ENCODE data around the gene LRRC28. TPM values are rescaled to one million over a fixed set of nuclear protein-coding genes. Genes with fewer than 3 reads are reported as not detected.
A peak's percentile ranks its signal among the peaks of the same experiment; 100 is the strongest.

LRRC28 gene
- total RNA-seq, 1 donor from 2014 or later, result 24.6 TPM

DNA sequence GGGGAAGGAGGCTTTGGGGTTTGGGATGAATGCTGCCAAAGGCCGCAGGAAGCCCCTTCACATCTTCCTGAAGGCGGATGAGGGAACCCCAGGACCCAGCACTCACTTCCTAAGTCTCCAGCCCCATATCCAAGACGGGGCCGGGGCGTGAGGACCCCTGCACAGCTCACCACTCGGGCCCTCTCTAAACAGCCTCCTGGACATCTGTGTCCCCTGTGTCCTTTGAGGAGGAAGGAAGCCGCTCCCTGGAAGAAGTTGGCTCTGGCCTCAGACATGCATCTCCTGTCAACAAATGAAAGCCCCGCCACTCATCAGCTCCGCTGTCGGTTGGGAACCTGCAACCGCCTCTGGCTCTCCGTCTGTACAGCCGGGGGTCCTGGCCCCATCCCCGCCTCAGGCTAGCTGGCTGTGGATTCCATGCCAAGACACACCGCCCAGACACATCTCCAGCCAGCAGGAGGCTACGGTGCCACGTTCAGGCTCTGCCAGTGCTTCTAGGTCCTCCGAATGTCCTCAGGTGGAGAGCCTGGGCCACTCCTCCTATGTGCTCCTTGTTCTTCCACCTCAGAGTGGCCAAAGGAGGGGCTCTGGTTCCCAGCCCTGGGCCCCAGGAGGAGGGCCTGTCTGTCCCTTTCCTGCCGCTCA is 174.5 kb downstream of the LRRC28 start:
- DNase-seq (ENCODE audit: low spot score) (peak; percentile 57), ATAC-seq (peak; percentile 27)
- intact Hi-C loops (cut with DNase I), result no loop called here

DNA sequence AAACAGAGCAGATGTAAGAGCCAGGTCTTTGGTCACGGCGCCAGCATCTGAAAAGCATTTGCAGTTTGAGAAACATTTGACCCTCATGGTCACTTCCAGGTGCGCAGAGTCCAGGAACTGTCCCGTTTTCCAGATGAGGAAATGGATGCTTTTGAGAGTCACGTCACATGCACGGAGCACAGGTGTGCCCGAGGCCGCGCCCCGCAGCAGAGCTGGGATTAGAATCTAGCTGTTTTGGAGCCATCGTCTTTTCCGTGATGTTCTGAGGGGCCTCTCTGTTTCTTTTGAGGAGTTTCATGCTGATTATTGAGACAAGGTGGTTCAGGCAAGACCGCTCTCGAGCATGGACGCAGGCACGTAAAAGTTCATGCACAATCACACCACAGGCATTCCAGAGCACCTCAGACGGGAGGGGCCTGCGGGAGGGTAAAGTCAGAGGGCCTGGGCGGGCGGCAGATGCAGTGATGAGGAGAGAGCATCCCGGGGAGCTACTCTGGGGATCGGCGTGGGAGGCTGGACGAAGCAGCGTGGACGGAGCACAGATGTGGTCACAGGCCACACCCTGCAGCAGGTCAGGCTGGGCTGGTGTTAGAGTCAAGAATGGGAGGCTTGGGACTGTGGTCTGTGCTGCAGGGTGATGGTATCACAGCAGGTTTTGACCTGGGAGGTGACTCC is 175.3 kb downstream of the LRRC28 start:
- DNase-seq (ENCODE audit: low spot score) (peak; percentile 40), ATAC-seq (no peak)
- intact Hi-C loops (cut with DNase I), result no loop called here

- intact Hi-C loops (cut with DNase I), result no loop called here
- ATAC-seq, result no peak
- DNase-seq (ENCODE audit: low spot score), result peak; percentile 30
Measured at GRCh38 chr15:99427210-99427609, 175.9 kb downstream of the LRRC28 start.

DNA sequence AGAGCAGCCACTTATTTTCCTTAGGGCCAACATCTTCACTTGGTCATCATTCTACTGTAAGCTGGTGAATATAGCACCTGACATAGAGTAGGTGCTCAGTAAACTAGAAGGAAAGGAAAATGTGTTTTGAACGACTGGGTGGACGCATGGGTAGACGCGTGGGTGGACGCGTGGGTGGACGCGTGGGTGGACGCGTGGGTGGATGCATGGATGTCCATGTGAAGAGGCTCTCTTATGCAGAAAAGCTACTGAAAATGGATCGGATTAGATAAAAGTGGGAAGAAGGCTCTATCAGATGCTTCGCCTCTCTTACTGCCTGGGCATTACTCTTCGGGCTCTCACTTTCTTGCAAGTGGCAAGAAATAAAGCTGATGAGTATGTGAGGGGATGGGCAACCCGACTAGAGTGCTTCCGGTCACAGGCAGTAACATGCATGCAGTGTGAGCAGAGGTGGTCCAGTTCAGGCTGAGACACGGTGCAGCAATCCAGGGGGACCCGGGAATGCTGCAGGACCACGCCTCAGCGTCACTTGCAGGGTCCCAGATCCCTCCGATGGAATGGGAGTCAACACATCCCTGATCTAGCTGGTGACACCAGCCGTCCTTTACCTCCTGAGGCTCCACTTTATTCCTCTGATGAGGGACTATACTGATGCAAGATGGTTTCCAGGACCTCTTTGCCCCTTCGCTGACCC is 176.5 kb downstream of the LRRC28 start:
- ATAC-seq (no peak), DNase-seq (ENCODE audit: low spot score) (peak; percentile 53)
- intact Hi-C loops (cut with DNase I), result no loop called here

DNA sequence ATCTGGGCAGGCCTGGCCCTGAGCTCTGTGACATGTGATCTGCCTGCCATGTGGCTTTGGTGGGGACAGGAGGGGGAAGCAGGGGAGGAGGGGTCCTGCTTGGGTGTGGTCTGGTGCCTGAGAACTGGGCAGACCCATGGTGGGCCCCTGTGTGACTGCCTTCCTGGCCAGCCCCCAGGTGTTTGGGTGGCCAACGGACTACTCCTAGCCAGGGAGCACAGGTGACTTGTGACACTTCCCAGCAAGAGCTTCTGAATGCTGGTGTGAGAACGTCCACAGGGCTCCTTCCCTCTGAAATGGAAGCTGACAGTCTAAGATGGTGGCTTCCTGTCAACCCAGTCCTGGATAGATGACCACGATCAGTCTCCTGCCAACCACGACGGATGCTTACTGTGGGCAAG is 178.4 kb downstream of the LRRC28 start:
- ATAC-seq (no peak), DNase-seq (ENCODE audit: low spot score) (peak; percentile 49)
- intact Hi-C loops (cut with DNase I), result no loop called here

GRCh38 chr15:99430881-99431401 is 179.7 kb downstream of the LRRC28 start:
- DNase-seq (ENCODE audit: low spot score) (peak; percentile 49), ATAC-seq (no peak)
- intact Hi-C loops (cut with DNase I), result no loop called here

DNA sequence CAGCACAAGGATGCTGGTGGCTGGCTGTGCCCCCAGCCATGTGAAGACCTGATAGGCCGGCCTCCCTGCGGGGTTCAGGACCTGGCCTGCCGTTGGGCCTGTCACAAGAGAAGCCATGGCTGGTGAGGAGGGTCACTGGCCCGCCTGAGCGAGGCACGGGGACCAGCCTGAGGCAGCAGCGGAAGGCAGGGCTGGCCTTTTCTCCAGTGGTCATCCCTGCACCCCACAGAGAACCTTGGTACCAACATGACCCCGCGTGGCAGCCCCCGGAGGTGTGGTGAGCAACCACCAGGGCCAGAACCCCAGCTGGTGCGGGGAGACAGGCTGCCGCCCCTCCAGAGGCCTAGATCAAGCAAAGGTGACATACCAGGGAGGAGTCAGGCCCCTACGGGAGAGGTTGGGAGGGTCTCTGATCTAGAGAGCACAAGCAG is 180.4 kb downstream of the LRRC28 start:
- ATAC-seq (no peak), DNase-seq (ENCODE audit: low spot score) (peak; percentile 48)
- intact Hi-C loops (cut with DNase I), result no loop called here

- DNase-seq (ENCODE audit: low spot score) (peak; percentile 44), ATAC-seq (no peak)
- intact Hi-C loops (cut with DNase I), result no loop called here
Measured at GRCh38 chr15:99432271-99433025, 181.2 kb downstream of the LRRC28 start.

- peak; percentile 53 for DNase-seq (ENCODE audit: low spot score)
- intact Hi-C loops (cut with DNase I), result no loop called here
- no peak for ATAC-seq
Measured at GRCh38 chr15:99433026-99433756, 181.9 kb downstream of the LRRC28 start.

DNA sequence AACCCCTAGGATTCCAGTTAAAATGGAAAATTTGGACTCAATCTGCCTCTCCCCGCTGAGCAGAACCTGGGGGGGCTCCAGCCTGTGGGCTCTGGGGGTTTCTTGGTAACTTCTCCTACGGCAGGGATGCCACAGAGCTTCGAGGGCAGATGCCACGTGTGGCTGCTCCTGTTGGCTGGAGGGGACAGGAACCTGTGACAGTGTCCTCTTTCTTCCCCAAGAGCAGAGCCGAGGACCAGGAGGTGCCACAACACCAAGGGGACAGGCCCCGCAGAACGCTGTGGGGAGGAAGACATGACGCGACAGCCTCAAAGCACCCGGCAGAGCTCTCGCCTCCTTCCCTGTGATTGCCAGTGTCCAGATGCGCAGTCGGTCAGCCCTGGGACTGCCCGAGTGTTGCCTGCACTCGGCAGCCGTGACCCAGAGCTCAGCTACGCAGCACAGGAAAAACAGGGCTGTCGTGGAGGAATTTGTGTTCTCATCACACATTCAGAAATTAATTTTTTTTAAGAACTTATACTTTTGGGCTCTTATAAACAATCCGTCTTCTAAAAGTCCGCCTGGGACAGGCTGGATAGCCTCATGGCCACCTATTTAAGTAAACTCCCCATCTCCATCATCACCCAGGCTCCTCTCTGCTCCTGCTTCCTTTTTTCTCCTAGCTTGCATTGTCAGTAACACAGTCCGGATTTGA is 182.6 kb downstream of the LRRC28 start:
- intact Hi-C loops (cut with DNase I), result no loop called here
- ATAC-seq (no peak), DNase-seq (ENCODE audit: low spot score) (peak; percentile 44)

DNA sequence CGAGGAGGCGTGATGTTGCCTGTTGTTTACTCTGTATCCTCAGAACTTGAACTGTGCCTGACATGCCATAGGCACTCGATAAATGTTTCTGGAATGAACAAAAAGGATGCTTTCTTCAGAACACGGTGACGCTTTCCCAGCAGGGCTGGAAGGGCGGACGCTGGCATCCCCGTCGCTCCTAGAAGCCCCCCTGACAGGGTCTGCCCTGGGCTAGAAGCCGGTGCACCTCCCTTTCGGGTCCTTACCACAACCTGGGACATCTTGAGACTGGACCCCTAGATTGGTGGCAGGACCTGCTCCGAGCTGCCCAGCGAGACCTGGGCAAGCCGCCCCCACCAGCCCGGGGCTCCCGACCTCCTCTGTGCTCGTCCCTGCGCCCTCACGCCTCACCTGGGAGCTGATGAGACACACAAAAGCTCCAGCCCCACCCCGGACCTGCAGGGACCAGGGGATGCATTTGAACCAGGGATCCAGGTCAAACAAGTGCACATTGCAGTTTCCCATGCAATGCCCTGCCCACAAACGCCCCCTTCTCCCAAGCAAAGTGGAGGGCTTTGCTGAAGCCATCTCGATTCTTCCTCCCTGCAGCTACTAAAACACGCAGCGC is 183.3 kb downstream of the LRRC28 start:
- intact Hi-C loops (cut with DNase I), result no loop called here

GRCh38 chr15:99435113-99435695 is 183.9 kb downstream of the LRRC28 start:
- no peak for ATAC-seq
- peak; percentile 52 for DNase-seq (ENCODE audit: low spot score)
- intact Hi-C loops (cut with DNase I), result no loop called here

More for the DNA sequence above, 183.3 kb downstream of the LRRC28 start:
- ATAC-seq (no peak), DNase-seq (ENCODE audit: low spot score) (peak; percentile 28)

- intact Hi-C loops (cut with DNase I), result no loop called here
- peak; percentile 42 for DNase-seq (ENCODE audit: low spot score)
- ATAC-seq, result no peak
Measured at GRCh38 chr15:99435877-99436541, 184.7 kb downstream of the LRRC28 start.

- ATAC-seq (no peak), DNase-seq (ENCODE audit: low spot score) (peak; percentile 51)
- intact Hi-C loops (cut with DNase I), result no loop called here
Measured at GRCh38 chr15:99436542-99437314, 185.4 kb downstream of the LRRC28 start.

DNA sequence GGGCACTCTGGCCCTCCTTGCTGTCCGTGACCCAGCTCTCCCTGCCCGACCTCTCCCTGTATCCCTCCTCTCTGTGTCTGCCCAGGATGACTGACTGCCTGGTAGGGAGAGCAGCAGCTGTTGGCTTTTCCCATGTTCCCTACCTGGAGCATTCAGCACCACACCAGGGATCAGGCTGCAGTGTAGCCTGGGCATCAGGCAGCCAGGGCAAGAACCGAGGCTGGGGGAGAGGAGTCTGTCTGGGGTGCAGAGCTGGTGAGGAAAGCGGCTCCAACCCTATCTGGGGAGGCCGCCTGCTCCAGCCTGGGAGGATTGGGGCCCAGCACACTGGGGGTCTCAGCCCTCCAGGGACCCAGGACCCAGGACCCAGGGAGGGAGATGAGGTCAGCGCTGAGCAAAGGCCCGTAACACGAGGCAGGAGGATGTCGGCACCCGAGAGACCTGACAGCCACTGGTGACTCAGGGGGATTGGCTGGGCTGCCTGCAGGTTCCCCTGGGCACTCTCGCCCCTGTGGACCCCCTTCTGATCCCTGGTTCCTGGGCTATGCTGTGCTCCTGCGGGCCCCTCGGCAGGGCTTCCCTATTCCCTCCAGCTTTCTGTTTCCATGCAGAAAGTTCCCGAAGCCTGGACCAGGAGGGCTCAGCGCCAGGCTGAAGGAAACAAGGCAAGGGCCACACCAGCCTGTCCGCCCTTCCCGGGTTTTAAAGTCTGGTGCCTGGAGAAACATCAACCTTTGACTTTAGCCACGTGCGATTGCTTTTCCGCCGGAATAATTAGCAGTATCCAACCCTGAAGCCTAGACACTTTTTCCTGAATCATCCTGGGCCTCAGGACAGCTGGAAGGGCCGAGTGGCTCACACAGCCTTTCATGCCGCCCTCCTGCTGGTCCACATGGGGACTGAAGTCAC is 186.3 kb downstream of the LRRC28 start:
- DNase-seq (ENCODE audit: low spot score) (peak; percentile 46), ATAC-seq (peak; percentile 14)
- intact Hi-C loops (cut with DNase I), result no loop called here

Data from sciatic nerve (tissue), 2 donors.